ENCODE data around the gene NIT1. TPM values are rescaled to one million over a fixed set of nuclear protein-coding genes. Genes with fewer than 3 reads are reported as not detected.

The NIT1 gene, protein sequence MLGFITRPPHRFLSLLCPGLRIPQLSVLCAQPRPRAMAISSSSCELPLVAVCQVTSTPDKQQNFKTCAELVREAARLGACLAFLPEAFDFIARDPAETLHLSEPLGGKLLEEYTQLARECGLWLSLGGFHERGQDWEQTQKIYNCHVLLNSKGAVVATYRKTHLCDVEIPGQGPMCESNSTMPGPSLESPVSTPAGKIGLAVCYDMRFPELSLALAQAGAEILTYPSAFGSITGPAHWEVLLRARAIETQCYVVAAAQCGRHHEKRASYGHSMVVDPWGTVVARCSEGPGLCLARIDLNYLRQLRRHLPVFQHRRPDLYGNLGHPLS
- 43.4 TPM for total RNA-seq

GRCh38 chr1:161117759-161118581 lies at the start of gene NIT1, which contains the start of gene PFDN2:
NIT1 (plus strand) TSS chr1:161118105; CDS start chr1:161118177, 72 bp downstream.
PFDN2 (minus strand) TSS chr1:161118037; CDS start chr1:161118026, 11 bp downstream.

DNA sequence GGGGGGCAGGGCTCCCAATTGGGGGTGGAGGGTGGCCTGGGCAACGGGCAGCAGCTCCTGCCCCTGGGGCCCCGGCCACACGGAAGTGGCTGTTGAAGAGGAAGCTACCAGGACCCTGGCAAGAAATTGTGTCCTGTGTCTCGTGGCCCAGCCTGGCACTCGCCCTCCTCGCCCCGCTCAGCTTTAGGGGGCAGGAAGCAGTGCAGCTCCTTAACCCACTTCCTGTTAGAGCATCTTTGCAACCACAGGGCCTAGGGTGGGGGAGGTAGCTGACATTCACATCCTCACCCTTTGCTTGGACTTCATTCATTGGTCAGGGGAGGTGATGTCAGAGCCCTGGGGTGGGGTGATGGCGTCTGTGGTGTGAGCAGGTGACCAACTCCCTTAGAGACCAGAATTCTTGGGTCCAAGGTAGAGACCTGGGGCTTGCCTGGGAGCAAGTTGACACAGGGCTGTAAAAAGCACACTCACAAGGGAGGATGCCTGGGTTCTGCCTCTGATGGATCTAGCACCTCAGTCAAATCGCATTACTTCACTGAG lies 48.1 kb upstream of the NIT1 start, which contains the start of gene ARHGAP30:
Gene ARHGAP30, minus strand, starts transcription at position 161 of the 540 bp plus-strand sequence. CDS start 267 bp downstream, outside the sequence.

GRCh38 chr1:161089251-161089924 lies 28.5 kb upstream of the NIT1 start, which contains the start of gene NECTIN4:
NECTIN4 (minus strand) TSS chr1:161089558; CDS start chr1:161089296, 262 bp downstream.

DNA sequence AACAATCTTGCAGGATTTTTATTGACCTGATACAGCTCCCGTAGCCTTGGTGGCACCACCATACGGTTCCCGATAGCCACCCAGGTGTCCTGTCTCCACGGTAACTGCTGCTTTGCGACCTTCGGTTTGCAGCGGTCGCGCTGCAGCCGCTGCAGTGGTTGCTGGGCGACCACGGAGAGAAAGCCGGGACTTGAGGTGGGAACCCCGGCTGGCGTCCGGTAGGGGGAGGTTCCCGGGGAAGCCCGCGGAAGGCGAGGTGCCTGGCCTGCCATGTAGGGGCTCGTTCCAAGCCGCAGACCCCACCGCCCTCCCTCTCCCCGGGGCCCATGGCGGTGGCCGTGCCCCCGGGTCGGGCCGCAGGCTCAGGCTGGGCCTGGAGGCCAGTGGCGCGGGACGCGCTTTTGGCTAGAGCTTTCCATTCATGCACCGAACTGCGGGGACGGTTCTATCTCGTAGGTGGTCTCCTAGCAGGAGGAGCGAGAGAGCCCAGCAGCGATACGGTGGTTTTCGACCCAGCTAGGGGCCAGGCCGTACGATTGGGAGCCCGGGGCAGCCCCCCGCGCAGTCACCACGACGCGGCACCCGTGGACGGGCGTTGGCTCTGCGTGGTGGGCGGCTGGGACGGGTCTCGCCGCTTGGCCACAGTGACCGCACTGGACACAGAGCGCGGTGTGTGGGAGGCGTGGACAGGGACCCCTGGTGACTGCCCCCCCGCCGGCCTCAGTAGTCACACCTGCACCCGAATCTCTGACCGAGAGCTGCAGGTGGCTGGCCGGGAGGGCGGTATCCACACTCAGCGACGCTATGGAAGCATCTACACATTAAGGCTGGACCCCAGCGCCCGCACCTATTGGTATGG lies 19.5 kb upstream of the NIT1 start, which contains the start of gene KLHDC9:
Gene KLHDC9, plus strand, starts transcription at position 152 of the 859 bp plus-strand sequence. Its CDS starts 175 bp downstream, at position 327.

DNA sequence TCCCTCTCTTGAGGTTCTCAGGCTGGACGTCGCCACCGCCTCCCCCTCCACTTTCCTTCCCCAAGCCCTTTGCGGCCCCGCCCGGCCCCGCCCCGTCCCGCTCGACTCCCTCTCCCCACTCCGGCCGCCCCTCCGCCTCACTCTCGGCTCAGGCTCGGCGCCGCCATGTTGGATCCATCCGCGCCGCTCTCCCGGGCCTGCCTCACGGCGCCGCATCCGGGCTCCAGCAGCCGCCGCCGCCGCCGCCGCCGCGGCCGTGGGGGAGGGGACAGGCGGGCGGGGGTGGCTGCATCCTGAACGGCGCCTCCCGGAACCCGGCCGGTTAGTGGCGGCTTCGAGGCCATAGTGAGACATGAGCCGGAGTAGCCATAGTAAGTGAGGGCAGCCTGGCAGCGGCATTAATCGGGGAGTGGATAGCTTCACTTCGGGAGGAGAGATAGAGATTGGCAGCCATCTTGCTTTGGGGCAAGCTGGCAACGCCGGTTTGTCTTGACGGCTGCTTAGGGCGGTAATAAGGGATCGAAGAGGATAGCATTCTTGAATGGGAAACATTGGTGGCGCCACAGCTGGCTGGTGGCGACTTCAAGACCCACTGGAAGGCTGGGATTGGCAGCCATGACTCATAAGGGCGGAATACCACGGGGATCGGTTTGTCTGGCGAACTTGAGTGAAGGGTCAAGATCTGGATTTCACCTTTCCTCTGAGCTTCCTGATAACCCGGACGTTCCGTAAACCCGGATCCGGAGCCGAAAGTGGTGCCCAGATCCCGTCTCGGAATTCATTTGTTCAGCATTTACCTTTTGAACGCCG lies 14.7 kb downstream of the NIT1 start, which contains the start of gene DEDD:
Gene DEDD, minus strand, starts transcription at position 258 of the 810 bp plus-strand sequence. CDS start 8,205 bp downstream, outside the sequence.

DNA sequence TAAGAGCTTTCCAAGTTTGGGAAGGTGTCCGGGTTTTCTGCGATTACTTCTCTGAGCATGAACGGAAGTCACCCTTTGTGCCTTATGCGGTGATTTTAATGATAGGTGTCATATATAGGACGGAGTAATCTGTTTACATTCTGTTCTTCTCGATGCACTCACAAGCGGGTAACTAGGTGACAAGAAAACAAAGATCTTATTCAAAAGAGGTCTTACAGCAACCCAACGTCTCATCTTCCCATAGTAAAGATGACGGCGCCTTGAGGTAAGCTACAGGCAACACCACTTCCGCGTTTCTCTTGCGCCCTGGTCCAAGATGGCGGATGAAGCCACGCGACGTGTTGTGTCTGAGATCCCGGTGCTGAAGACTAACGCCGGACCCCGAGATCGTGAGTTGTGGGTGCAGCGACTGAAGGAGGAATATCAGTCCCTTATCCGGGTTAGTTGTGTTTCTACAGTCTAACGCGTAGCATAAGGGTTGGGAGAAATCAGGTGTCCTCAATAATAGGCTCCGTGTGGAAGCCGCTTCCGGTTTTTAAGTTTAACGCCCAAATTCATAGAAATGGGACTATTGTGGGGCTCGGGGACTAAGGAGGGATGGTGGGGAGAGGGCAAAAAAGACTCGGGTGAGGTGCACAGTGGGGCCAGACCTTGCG lies 35.9 kb downstream of the NIT1 start, which contains the start of gene UFC1:
Gene UFC1, plus strand, starts transcription at position 297 of the 656 bp plus-strand sequence. Its CDS starts 20 bp downstream, at position 317.

GRCh38 chr1:161159087-161159912 lies 41.4 kb downstream of the NIT1 start, which contains the start of gene USP21:
USP21 (plus strand) TSS chr1:161159500; CDS start chr1:161160641, 1,141 bp downstream.

DNA sequence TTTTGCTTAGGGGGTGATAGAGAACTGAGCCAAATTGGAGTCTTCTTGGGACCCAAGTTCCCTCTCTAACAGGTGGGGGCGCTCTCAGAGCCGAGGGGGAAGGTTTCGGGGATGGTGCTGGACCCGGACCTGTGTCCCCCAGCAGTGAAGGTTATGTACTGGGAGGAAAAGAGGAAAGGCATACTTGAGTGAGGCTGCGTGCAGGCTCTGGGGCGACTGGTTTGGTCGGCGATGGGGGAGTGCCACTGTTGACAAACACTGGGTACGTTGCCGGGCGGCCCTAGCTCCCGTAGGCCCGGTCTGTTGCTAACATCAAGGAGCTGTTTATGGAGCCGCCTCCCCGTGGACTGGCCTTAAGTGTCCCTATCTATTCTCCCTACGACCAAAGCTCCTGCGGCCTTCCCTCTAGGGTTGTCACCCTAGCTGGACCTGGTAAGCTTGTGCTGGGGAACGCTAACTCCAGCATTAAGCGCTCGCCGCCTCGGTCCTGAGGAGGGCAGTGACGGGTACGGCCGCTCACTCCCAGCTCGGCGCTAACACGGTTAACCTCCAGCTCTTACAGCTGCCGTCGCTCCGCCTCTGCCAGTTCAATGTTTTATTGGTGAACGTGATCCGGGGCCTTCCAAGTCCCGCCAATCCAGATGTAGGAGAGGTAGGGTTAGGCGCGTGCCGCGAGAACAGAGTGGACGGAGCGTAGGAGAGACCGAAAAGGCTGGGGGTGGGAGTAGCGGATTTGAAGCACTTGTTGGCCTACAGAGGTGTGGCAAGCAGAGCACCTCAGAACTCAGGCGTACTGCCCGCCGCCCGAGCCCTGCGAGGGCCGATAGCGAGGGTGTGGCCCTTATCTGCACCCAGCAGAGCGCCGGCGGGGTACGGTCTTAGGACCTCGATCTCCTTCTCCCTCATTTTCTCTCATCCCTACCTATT lies 48.1 kb downstream of the NIT1 start, which contains the start of gene PPOX:
Gene PPOX, plus strand, starts transcription at position 685 of the 927 bp plus-strand sequence. CDS start 422 bp downstream, outside the sequence.

Small RNA genes within 50 kb of the gene (small RNA-seq; reads per million reads assigned to genes)
- gene RF01225 (ENCODE audit: low replicate concordance), result not detected

Other genes with a start within 250 kb of the NIT1 start
- 3.2 TPM for gene ITLN1, start 232.9 kb upstream of the NIT1 start, total RNA-seq
- not detected for gene ITLN2, start 163.3 kb upstream of the NIT1 start, total RNA-seq
- 96.5 TPM for gene F11R, start 97.0 kb upstream of the NIT1 start, total RNA-seq
- 56.5 TPM for gene TSTD1, start 79.1 kb upstream of the NIT1 start, total RNA-seq
- gene USF1, start 72.1 kb upstream of the NIT1 start, total RNA-seq, result 63.2 TPM
- 5.5 TPM for gene ARHGAP30, start 48.2 kb upstream of the NIT1 start, total RNA-seq
- gene NECTIN4, start 28.5 kb upstream of the NIT1 start, total RNA-seq, result 6.3 TPM
- 10.7 TPM for gene KLHDC9, start 19.7 kb upstream of the NIT1 start, total RNA-seq
- gene PFDN2, start 68 bp upstream of the NIT1 start, total RNA-seq, result 16.2 TPM
- 22.9 TPM for gene DEDD, start 14.6 kb downstream of the NIT1 start, total RNA-seq
- gene UFC1, start 35.9 kb downstream of the NIT1 start, total RNA-seq, result 58.5 TPM
- 27.8 TPM for gene USP21, start 41.4 kb downstream of the NIT1 start, total RNA-seq
- 26.1 TPM for gene PPOX, start 48.3 kb downstream of the NIT1 start, total RNA-seq
- gene B4GALT3, start 59.4 kb downstream of the NIT1 start, total RNA-seq, result 40.8 TPM
- 1.3 TPM for gene ADAMTS4, start 80.9 kb downstream of the NIT1 start, total RNA-seq
- 161 TPM for gene NDUFS2, start 84.3 kb downstream of the NIT1 start, total RNA-seq
- gene FCER1G, start 97.2 kb downstream of the NIT1 start, total RNA-seq, result 21.9 TPM
- 0.70 TPM for gene APOA2, start 105.5 kb downstream of the NIT1 start, total RNA-seq
- gene TOMM40L, start 108.0 kb downstream of the NIT1 start, total RNA-seq, result 13.1 TPM
- 0.23 TPM for gene NR1I3, start 120.1 kb downstream of the NIT1 start, total RNA-seq
- gene PCP4L1, start 140.6 kb downstream of the NIT1 start, total RNA-seq, result 1.3 TPM
- 8.2 TPM for gene MPZ, start 191.9 kb downstream of the NIT1 start, total RNA-seq
- 104 TPM for gene SDHC, start 196.3 kb downstream of the NIT1 start, total RNA-seq
- 0.82 TPM for gene CFAP126, start 249.8 kb downstream of the NIT1 start, total RNA-seq